Measurements from ENCODE around the gene ACOX3. TPM values are rescaled to one million over a fixed set of nuclear protein-coding genes. Genes with fewer than 3 reads are reported as not detected.

The ACOX3 gene
- polyA plus RNA-seq, 6 donors from 2014 or later = 10.1 to 17.1 (median 14.7) TPM

DNA sequence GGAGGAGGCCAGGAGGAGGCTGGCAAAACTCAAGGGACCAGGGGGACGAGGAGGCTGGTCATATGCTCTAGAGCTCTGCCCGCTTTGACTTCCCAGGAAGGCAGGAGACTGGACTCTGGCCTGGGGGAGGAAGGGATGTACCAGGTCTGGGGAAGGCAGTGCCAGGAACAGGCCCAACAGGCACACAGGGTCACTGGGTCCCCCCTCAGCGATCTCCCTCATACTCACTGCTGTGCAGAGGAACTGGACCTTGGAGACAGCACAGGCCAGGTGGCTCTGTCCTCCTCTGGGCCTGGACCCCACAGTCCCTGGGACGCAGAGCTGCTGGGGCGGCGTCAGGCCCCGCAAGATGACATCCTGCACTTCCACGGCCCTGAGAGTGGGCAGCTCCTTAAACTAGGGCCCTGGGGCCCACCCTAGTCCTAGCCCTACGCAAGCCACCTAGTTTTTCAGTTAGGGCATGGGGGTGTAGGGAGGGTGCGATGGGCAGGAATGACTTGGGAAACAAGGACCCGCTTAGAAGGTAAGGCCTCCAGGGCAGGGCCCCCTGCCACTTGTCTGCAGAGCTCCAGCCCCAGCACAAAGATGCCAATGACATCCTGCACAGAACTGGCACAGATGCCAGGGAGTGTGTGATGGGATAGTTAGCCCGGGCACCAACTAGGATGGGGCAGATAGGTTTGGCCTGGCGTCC is 111.5 kb downstream of the ACOX3 start:
- Mint-ChIP-seq H3K27me3 (peaks cover 0 to 5% (median 0%) of the 10 kb centered on the region in 3 donors), H3K36me3 (peaks cover 7 to 9% of the 10 kb centered on the region in 2 donors), H3K9me3 (peaks cover 7 to 15% (median 8%) of the 10 kb centered on the region in 7 donors), H3K27ac (peak overlapping the region in 1 of 6 donors; percentile 37), H3K4me3 (no peak overlapping the region), H3K4me1 (no peaks in the 10 kb centered on the region)
- ATAC-seq (ENCODE audit: low read depth in 2 of 2) (no peak), DNase-seq (no peak)

DNA sequence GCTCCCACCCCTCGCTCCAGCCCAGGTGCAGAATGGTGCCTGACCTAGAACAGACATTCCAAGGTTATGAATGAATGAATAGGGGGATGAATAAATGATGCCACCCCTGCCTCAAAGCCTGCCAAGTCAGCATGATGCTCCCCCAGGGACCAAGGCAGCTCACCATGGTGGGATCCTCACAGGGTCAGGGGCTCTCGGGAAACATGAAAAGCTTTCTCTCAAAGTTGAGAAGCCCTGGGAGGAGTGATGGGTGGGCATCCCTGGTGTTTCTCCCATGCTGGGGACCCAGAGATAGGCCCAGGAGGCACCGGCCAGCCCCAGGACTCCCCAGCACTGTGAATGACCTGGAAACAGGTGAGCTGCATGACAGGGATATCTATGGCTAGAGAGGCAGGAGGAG is 112.1 kb downstream of the ACOX3 start:
- Mint-ChIP-seq H3K27me3 (peaks cover 0 to 5% (median 0%) of the 10 kb centered on the region in 3 donors), H3K27ac (no peak overlapping the region), H3K4me3 (no peak overlapping the region), H3K36me3 (peaks cover 7 to 9% of the 10 kb centered on the region in 2 donors), H3K4me1 (no peaks in the 10 kb centered on the region), H3K9me3 (peaks cover 6 to 11% (median 8%) of the 10 kb centered on the region in 7 donors)
- ATAC-seq (ENCODE audit: low read depth in 2 of 2) (no peak), DNase-seq (no peak)

DNA sequence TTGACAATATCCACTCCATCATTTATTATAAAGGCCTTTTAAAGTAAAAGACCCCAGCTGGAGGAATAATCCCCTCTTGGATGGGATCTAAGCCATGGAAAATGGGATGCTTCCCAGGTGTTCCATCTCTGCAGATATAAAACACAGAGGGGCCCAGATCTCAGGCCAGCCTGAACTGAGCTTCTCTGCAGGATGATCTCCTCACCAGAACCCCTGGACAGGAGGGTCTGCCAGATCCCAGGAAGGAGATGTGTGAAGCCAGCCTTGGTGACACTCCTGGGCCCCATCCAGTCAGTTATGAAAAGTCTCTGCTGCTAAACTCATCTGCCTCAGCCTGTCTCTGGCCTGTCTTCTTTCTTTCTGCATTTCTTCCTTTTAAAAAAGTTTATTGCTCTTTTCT is 114.3 kb downstream of the ACOX3 start:
- Mint-ChIP-seq H3K4me1 (no peaks in the 10 kb centered on the region), H3K4me3 (no peak overlapping the region), H3K27me3 (no peaks in the 10 kb centered on the region), H3K9me3 (peaks cover 0 to 2% (median 0%) of the 10 kb centered on the region in 7 donors), H3K27ac (peak overlapping the region in 1 of 6 donors; percentile 16), H3K36me3 (no peaks in the 10 kb centered on the region)
- ATAC-seq (ENCODE audit: low read depth in 2 of 2) = no peak
- DNase-seq = no peak

DNA sequence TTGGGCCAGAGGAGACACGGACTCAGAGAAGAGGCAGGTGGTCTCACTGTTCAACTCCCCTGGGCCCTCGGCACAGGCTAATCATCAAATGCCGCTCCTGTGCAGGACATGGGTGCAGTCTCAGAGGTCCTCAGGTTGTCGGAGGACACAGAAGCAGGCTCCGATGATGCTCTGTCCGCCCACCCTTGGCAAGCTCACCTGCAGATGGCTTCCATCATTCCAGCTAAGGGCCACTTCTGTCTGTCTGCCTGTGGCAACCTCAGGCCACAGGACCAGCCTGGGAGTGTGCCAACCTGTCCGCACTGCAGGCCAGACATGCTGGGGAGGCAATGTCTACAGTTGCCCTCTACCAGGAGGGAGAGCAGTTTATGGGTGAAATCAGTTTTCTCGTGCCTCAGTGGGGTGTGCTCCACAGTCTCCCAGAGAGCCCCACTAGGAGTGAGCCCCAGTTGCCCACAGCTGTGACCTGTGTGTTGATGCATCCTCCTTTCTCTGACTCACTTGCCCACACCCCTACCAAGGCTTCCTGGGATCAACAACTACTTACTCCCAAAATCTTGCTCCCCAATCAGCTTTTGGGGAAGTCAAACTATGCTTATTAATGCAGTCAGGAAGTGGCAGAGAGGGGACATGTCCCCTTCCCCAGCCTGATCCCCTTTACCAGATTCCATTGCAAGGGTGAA is 115.1 kb downstream of the ACOX3 start:
- Mint-ChIP-seq H3K4me3 (no peak overlapping the region), H3K27me3 (no peaks in the 10 kb centered on the region), H3K27ac (no peak overlapping the region), H3K4me1 (no peaks in the 10 kb centered on the region), H3K9me3 (peaks cover 0 to 4% (median 0%) of the 10 kb centered on the region in 7 donors), H3K36me3 (no peaks in the 10 kb centered on the region)
- ATAC-seq (ENCODE audit: low read depth in 2 of 2) (no peak), DNase-seq (no peak)

DNA sequence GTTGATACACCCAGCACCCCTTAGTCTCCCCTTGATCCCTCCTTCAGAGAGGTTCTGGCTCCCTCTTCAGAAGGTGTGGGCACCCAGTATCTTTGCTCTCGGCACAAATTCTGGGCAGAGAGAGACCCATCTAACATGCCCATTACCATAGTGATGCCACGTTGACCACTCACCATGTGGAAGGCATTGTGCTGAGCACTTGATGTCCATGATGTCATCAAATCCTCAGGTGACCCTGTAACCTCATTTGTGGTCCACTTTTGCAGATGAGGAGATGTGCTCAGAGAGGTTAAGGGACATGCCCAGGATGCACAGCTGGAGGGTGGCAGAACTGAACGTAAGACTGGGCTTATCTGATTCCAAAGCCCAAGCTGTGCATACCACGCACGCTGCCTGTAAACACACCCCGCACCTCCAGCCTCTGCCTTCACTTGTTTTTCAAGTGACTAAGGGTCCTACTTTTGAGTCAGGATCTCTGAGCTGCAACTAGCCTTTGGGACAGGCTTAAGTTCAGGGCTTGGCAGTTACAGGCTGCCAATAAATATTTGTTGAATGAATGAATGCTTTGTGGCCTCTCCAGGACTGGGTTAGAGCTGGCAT is 115.8 kb downstream of the ACOX3 start:
- H3K27me3 Mint-ChIP-seq = no peaks in the 10 kb centered on the region
- no peak overlapping the region for H3K27ac Mint-ChIP-seq
- no peak for ATAC-seq (ENCODE audit: low read depth in 2 of 2)
- peaks cover 0 to 6% (median 0%) of the 10 kb centered on the region in 7 donors for H3K9me3 Mint-ChIP-seq
- no peak overlapping the region for H3K4me3 Mint-ChIP-seq
- H3K4me1 Mint-ChIP-seq = no peaks in the 10 kb centered on the region
- DNase-seq = no peak
- H3K36me3 Mint-ChIP-seq = no peaks in the 10 kb centered on the region

DNA sequence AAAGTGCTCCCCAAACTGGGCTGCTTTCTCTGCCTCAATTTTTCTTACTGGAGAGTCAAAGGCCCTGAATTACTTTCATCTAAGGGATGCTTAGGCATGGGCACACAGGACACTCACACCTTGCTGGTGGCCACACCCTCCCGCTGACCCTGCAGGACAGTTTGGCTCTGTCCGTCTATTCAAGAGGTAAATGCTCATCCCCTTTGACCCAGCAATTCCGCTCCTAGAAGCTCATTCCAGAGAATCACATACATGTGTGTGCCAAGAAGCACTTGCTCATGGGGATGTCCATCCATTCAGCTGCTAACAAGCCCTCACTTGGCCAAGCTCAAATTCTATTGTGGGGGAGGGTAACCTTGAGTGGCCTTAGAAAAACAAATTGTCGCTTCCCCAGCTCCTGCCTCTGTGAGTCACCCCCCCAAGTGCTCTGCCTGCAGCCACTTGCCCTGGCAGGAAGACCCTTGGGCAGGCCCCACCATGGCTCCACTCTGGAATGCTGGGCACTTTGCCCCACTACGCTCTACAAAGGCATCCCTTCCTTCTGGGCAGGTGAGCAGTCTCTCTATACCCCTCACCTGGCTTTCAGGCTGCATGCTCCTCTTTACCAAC is 116.5 kb downstream of the ACOX3 start:
- H3K9me3 Mint-ChIP-seq = peaks cover 0 to 6% (median 0%) of the 10 kb centered on the region in 7 donors
- H3K36me3 Mint-ChIP-seq = no peaks in the 10 kb centered on the region
- no peak overlapping the region for H3K27ac Mint-ChIP-seq
- H3K4me1 Mint-ChIP-seq = no peaks in the 10 kb centered on the region
- H3K4me3 Mint-ChIP-seq = no peak overlapping the region
- DNase-seq (no peak), ATAC-seq (ENCODE audit: low read depth in 2 of 2) (no peak)
- H3K27me3 Mint-ChIP-seq = no peaks in the 10 kb centered on the region

DNA sequence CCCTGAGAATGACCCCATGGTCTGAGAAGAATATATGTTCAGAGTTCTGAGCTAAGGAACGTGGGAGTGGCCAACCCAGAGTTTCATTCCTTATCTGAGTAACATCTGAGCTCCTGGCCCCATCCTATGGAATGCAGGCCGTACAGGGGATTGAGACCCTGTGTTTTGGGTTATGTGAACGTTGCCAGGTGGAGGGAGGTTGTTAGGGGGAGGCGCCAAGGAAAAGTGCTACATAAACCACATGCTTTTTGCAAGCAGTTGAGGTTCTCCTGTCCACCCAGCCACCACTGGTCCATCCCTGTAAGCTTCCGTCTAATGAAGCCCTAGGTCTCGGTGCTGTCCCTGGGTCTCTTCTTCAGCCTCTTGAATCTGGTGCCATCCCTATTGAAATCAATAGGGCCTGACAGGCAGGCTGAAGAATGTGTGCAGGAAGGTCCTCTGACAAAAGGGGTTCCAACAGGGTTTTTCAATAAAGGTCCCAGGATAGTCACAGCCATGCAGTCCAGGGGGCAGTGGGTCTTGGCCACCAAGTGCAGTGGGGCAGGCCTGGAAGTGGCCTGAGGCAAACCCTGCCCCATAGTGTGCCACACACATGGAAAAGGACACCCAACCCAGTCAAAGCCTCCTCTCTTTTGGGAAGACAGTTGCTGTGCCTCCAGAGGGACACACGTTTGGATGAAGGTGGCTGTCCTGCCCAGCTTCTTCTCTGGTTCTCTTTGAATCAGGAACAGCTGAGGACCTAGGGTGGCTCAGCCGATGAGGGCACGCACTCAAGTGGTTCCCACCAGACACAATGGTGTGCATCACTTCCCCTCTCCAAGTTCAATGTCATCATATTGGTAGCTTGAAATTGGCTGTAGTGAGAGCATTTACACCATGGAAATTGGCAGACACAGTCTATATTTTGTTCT is 117.5 kb downstream of the ACOX3 start:
- Mint-ChIP-seq H3K4me1 (no peaks in the 10 kb centered on the region), H3K27ac (no peak overlapping the region), H3K9me3 (peaks cover 0 to 6% (median 0%) of the 10 kb centered on the region in 7 donors), H3K27me3 (no peaks in the 10 kb centered on the region), H3K4me3 (no peak overlapping the region), H3K36me3 (no peaks in the 10 kb centered on the region)
- ATAC-seq (ENCODE audit: low read depth in 2 of 2) (no peak), DNase-seq (no peak)

DNA sequence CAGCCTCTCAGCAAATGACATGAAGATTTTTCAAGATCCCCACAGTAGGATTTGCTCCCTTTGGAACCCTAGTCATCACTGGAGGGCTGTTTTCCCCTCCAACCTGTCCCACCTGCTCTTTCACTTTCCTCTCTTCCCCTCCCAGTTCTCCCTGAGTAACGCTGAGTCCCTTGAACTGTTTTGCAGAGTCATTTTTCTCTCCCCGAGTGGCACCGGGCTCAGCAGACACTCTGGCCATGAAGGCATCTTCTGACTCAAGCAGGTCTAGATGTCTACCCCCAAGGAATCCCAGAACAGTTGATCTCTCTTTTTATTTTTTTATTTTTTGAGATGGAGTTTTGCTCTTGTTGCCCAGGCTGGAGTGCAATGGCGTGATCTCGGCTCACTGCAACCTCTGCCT is 118.8 kb downstream of the ACOX3 start:
- Mint-ChIP-seq H3K9me3 (peaks cover 0 to 6% (median 0%) of the 10 kb centered on the region in 7 donors), H3K4me3 (no peak overlapping the region), H3K27ac (no peak overlapping the region), H3K4me1 (no peaks in the 10 kb centered on the region), H3K27me3 (no peaks in the 10 kb centered on the region), H3K36me3 (no peaks in the 10 kb centered on the region)
- ATAC-seq (ENCODE audit: low read depth in 2 of 2) (no peak), DNase-seq (no peak)

DNA sequence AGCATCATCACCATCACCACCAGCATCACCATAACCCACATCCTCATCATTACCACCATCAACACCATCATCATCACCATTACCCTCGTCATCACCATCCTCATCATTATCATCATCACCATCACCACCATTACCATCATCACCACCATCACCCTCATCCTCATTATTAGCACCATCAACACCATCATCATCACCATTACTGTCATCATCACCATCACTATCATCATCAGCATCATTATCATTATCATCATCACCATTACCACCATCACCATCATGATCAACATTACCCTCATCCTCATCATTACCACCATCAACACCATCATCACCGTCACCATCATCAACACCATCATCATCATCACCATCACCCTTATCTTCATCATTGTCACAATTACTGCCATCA is 119.3 kb downstream of the ACOX3 start:
- no peak for ATAC-seq (ENCODE audit: low read depth in 2 of 2)

DNA sequence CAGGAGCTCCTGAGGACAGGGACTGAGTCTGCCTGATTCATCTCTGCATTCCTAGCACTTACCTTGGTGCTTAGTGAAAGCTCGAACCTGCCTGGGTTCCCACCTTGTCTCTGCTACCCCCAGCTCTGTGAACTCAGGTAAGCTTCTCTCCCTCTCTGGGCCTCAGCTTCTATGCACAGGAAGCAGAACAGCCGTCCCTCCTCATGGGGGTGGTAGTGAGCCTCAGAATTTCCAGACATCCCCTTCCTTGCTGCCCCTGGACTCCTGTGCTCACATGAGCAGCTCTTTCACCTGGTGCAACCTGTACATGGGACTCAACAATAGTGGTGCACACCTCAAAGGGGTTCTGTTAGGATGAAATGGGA is 120.2 kb downstream of the ACOX3 start:
- Mint-ChIP-seq H3K27ac (no peak overlapping the region), H3K9me3 (peaks cover 0 to 6% (median 0%) of the 10 kb centered on the region in 7 donors), H3K27me3 (no peaks in the 10 kb centered on the region), H3K36me3 (no peaks in the 10 kb centered on the region), H3K4me1 (no peaks in the 10 kb centered on the region), H3K4me3 (no peak overlapping the region)
- DNase-seq = no peak
- ATAC-seq (ENCODE audit: low read depth in 2 of 2) = no peak

More for the DNA sequence above, 119.3 kb downstream of the ACOX3 start:
- no peaks in the 10 kb centered on the region for H3K4me1 Mint-ChIP-seq
- no peaks in the 10 kb centered on the region for H3K36me3 Mint-ChIP-seq
- no peak overlapping the region for H3K27ac Mint-ChIP-seq
- H3K27me3 Mint-ChIP-seq = no peaks in the 10 kb centered on the region
- DNase-seq = no peak
- H3K9me3 Mint-ChIP-seq = peaks cover 0 to 6% (median 0%) of the 10 kb centered on the region in 7 donors
- no peak overlapping the region for H3K4me3 Mint-ChIP-seq

DNA sequence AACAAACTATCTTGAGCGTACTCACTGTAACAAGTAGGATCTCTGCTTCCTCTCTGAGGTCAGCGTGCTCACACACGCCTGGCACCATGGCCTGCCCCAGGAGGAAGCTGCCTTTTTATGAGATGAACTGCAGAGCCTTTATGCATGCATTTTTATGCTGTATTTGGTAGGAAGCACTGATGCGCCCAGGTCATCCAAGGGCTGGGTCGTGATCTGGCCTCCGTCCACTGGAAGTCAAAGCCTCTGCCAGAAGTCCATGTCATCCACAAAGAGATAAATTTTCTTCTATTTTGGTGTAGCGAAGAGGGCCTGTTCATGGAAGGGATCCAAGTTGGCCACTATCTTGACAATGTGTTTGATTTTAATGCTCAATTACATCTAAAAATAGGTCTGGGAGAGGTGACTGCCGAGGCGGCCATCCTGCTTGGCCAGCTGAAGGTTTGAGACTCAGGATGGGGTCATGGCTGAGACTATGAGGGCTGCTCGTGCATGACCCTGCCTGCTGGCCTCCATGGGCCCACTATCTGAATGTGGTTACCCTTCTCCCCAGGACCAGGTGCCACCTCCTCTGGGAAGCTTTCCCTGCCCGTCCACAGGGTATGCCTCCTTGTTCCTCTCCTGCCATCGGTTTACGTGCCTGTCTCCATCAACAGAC is 120.7 kb downstream of the ACOX3 start:
- H3K27ac Mint-ChIP-seq = no peak overlapping the region
- H3K27me3 Mint-ChIP-seq = peaks cover 0 to 5% (median 0%) of the 10 kb centered on the region in 3 donors
- no peaks in the 10 kb centered on the region for H3K36me3 Mint-ChIP-seq
- ATAC-seq (ENCODE audit: low read depth in 2 of 2) (no peak), DNase-seq (no peak)
- peaks cover 0 to 6% (median 0%) of the 10 kb centered on the region in 7 donors for H3K9me3 Mint-ChIP-seq
- no peak overlapping the region for H3K4me3 Mint-ChIP-seq
- H3K4me1 Mint-ChIP-seq = no peaks in the 10 kb centered on the region

DNA sequence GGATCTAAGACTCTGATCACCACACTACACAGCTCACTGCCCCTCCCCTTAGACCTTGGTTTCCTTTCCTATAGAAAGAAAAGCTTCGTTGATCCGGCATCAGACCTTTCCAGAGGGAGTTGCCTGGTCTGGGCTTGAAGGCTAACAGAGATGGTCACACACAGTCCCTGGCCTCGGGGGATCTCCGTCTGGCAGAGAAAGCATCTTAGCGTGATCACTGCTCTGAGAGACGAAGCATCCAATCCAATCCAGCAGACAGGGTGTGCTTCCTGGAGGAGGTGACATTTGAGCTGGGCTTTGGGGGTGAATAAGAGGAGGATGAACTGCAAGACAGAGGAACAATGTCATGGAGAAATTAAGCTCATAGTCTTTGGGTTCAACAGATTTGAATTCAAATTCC is 121.5 kb downstream of the ACOX3 start:
- ATAC-seq (ENCODE audit: low read depth in 2 of 2) (no peak), DNase-seq (no peak)
- Mint-ChIP-seq H3K9me3 (peaks cover 0 to 8% (median 0%) of the 10 kb centered on the region in 7 donors), H3K27me3 (peaks cover 0 to 7% (median 0%) of the 10 kb centered on the region in 3 donors), H3K27ac (peak overlapping the region in 1 of 6 donors; percentile 8), H3K36me3 (peaks cover under 1 to 2% of the 10 kb centered on the region in 2 donors), H3K4me3 (no peak overlapping the region), H3K4me1 (no peaks in the 10 kb centered on the region)
